HepG2 (cell line): Measurements from ENCODE around the gene TUBGCP5. TPM values are rescaled to one million over a fixed set of nuclear protein-coding genes. Genes with fewer than 3 reads are reported as not detected.

Experiments
- FOXC1 ChIP-seq: sonication (generic); formaldehyde crosslinking; IDR thresholded peaks from 2 replicates; pipeline ENCODE4 v1.8.0; 2022; ENCODE audit warnings: mild to moderate bottlenecking, missing genetic modification reagents, borderline replicate concordance
- HDAC1 ChIP-seq: sonication (generic); formaldehyde crosslinking; IDR thresholded peaks from 2 replicates; pipeline ENCODE4 v1.5.1; 2020; ENCODE audit warnings: mild to moderate bottlenecking, missing genetic modification reagents
- MYPOP ChIP-seq: sonication (generic); formaldehyde crosslinking; IDR thresholded peaks from 2 replicates; pipeline ENCODE4 v1.8.1; 2023; ENCODE audit warnings: mild to moderate bottlenecking, moderate library complexity, missing genetic modification reagents
- NFKB2 ChIP-seq: sonication (generic); formaldehyde crosslinking; IDR thresholded peaks from 2 replicates; pipeline ENCODE4 v1.4.0; 2020; ENCODE audit warnings: missing genetic modification reagents, borderline replicate concordance
- PATZ1 ChIP-seq: sonication (generic); formaldehyde crosslinking; IDR thresholded peaks from 2 replicates; pipeline ENCODE4 v1.4.0; 2020; ENCODE audit warnings: missing genetic modification reagents
- UBTF ChIP-seq: sonication (generic); formaldehyde crosslinking; IDR thresholded peaks from 2 replicates; pipeline ENCODE4 v1.4.0; 2020; ENCODE audit warnings: mild to moderate bottlenecking, missing genetic modification reagents
- ZNF337 ChIP-seq: sonication (generic); formaldehyde crosslinking; IDR thresholded peaks from 2 replicates; pipeline ENCODE4 v1.5.1; 2020; ENCODE audit warnings: missing genetic modification reagents, low read depth, mild to moderate bottlenecking, borderline replicate concordance
- ZNF546 ChIP-seq: sonication (generic); formaldehyde crosslinking; conservative IDR thresholded peaks from 2 replicates; pipeline ENCODE4 v1.8.1; 2023; ENCODE audit warnings: mild to moderate bottlenecking, missing genetic modification reagents
- polyA plus RNA-seq, 8 experiments: library from polyadenylated mRNA; depleted of rRNA in 3 of 8; stranded (reverse) in 7 of 8; unstranded in 1 of 8; fragments of >200 nt; fragmentation: Illumina TruSeq in 4 of 8; extraction: Trizol in 4 of 8; gene quantifications; 2 replicates each; pipeline versions ENCODE4 v1.2.1 to v1.2.3, GENCODE V29; 2011 to 2016; ENCODE audit warnings: low read depth in 4 of 8, missing spikeins in 1 of 8, mixed read lengths in 1 of 8; ENCODE audit not compliant: insufficient read depth in 1 of 8
- total RNA-seq, 5 experiments: library from RNA; depleted of rRNA; stranded (reverse); fragments of >200 nt; fragmentation: Illumina TruSeq; extraction: Trizol; gene quantifications; 2 replicates each; pipeline ENCODE4 v1.2.3, GENCODE V29; 2016; ENCODE audit warnings: low read depth in 1 of 5
- TF ChIP-seq, protein P1 (sequence below): sonication (generic); formaldehyde crosslinking; IDR thresholded peaks from 2 replicates; pipeline ENCODE4 v1.4.0; 2020; ENCODE audit warnings: low read depth, missing genetic modification reagents

Gene TUBGCP5
- total and polyA plus RNA-seq, 2 of the 13 experiments (the other 11 are each of a cell fraction or from before 2014, with no cell fraction given) = 7.2 to 25.0 TPM

- TF ChIP-seq, protein P1, sequence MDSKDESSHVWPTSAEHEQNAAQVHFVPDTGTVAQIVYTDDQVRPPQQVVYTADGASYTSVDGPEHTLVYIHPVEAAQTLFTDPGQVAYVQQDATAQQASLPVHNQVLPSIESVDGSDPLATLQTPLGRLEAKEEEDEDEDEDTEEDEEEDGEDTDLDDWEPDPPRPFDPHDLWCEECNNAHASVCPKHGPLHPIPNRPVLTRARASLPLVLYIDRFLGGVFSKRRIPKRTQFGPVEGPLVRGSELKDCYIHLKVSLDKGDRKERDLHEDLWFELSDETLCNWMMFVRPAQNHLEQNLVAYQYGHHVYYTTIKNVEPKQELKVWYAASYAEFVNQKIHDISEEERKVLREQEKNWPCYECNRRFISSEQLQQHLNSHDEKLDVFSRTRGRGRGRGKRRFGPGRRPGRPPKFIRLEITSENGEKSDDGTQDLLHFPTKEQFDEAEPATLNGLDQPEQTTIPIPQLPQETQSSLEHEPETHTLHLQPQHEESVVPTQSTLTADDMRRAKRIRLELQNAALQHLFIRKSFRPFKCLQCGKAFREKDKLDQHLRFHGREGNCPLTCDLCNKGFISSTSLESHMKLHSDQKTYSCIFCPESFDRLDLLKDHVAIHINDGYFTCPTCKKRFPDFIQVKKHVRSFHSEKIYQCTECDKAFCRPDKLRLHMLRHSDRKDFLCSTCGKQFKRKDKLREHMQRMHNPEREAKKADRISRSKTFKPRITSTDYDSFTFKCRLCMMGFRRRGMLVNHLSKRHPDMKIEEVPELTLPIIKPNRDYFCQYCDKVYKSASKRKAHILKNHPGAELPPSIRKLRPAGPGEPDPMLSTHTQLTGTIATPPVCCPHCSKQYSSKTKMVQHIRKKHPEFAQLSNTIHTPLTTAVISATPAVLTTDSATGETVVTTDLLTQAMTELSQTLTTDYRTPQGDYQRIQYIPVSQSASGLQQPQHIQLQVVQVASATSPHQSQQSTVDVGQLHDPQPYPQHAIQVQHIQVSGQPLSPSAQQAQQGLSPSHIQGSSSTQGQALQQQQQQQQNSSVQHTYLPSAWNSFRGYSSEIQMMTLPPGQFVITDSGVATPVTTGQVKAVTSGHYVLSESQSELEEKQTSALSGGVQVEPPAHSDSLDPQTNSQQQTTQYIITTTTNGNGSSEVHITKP (CRISPR knock-in tag) = peak; percentile 64; the same call in 1 of the 2 replicates
- TF ChIP-seq FOXC1 (no peak), PATZ1 (CRISPR knock-in tag) (peak; percentile 54), MYPOP (peak; percentile 55; the same call in 1 of the 2 replicates), ZNF337 (no peak), HDAC1 (peak; percentile 71), NFKB2 (CRISPR knock-in tag) (peak; percentile 74; the same call in 1 of the 2 replicates), ZNF546 (CRISPR knock-in tag) (no peak), UBTF (CRISPR knock-in tag) (peak; percentile 68)
Measured at GRCh38 chr15:22980189-22981050, 58.9 kb downstream of the TUBGCP5 start, which contains the start of gene CYFIP1 (continued).
